Stimulated activated memory B cell treated with anti-CD40 and anti-IgM and Interleukin-4, amounts not matched to agents 10 μg/mL and 1 μg/mL and 100 μg/mL, for 72 hours (primary cell): ENCODE measurements around the gene PPWD1.

Experiments used
- ATAC-seq: fragments of 150-1000 bp; cut with Tn5 transposase; 2 replicates; pipeline ENCODE4 v1.10.0; 2021
- H3K27ac Mint-ChIP-seq: one replicate; pipeline ENCODE4 v1.8.0; 2022; ENCODE audit warnings: mild to moderate bottlenecking, mixed read lengths
- H3K27me3 Mint-ChIP-seq: one replicate; pipeline ENCODE4 v1.8.0; 2022; ENCODE audit warnings: mixed read lengths
- H3K36me3 Mint-ChIP-seq: one replicate; pipeline ENCODE4 v1.8.0; 2022; ENCODE audit warnings: mixed read lengths
- H3K4me1 Mint-ChIP-seq: one replicate; pipeline ENCODE4 v1.8.0; 2022; ENCODE audit warnings: mixed read lengths
- H3K4me3 Mint-ChIP-seq: one replicate; pipeline ENCODE4 v1.8.0; 2022; ENCODE audit warnings: mild to moderate bottlenecking, moderate library complexity, mixed read lengths
- H3K9me3 Mint-ChIP-seq: one replicate; pipeline ENCODE4 v1.8.0; 2022; ENCODE audit warnings: mixed read lengths

Gene PPWD1

GRCh38 chr5:65562731-65563701 lies at the start of gene PPWD1, which contains the start of gene CENPK:
Gene PPWD1 (plus strand): TSS chr5:65563296. CDS start chr5:65563311, 15 bp downstream.
Gene CENPK (minus strand): TSS chr5:65563168. CDS start chr5:65554907, 8,261 bp downstream.
- H3K4me3 Mint-ChIP-seq = peak within 1 kb of the TSS; percentile 98
- H3K27me3 Mint-ChIP-seq = no peaks in the 10 kb centered on the region
- H3K4me1 Mint-ChIP-seq = peaks cover 42% of the 10 kb centered on the region
- H3K9me3 Mint-ChIP-seq = no peaks in the 10 kb centered on the region
- peak; percentile 100 for ATAC-seq
- H3K36me3 Mint-ChIP-seq = peaks cover 19% of the 10 kb centered on the region
- H3K27ac Mint-ChIP-seq = peak within 1 kb of the TSS; percentile 98

- no peaks in the 10 kb centered on the region for H3K4me1 Mint-ChIP-seq
- no peak for ATAC-seq
- H3K27ac Mint-ChIP-seq = no peak overlapping the region
- peaks cover 24% of the 10 kb centered on the region for H3K36me3 Mint-ChIP-seq
- no peak overlapping the region for H3K4me3 Mint-ChIP-seq
- no peaks in the 10 kb centered on the region for H3K9me3 Mint-ChIP-seq
- H3K27me3 Mint-ChIP-seq = no peaks in the 10 kb centered on the region
Observed at GRCh38 chr5:65525726-65526125, 37.4 kb upstream of the PPWD1 start.

GRCh38 chr5:65530904-65531303 lies 32.2 kb upstream of the PPWD1 start:
- no peak overlapping the region for H3K4me3 Mint-ChIP-seq
- ATAC-seq = no peak
- H3K27me3 Mint-ChIP-seq = no peaks in the 10 kb centered on the region
- no peaks in the 10 kb centered on the region for H3K9me3 Mint-ChIP-seq
- no peaks in the 10 kb centered on the region for H3K4me1 Mint-ChIP-seq
- no peak overlapping the region for H3K27ac Mint-ChIP-seq
- peaks cover 13% of the 10 kb centered on the region for H3K36me3 Mint-ChIP-seq

GRCh38 chr5:65535529-65535987 lies 27.5 kb upstream of the PPWD1 start:
- Mint-ChIP-seq H3K4me1 (no peaks in the 10 kb centered on the region), H3K9me3 (no peaks in the 10 kb centered on the region), H3K27me3 (no peaks in the 10 kb centered on the region), H3K36me3 (peaks cover 15% of the 10 kb centered on the region), H3K4me3 (no peak overlapping the region), H3K27ac (no peak overlapping the region)
- no peak for ATAC-seq

- H3K27me3 Mint-ChIP-seq = no peaks in the 10 kb centered on the region
- H3K36me3 Mint-ChIP-seq = peaks cover 53% of the 10 kb centered on the region
- ATAC-seq = no peak
- no peak overlapping the region for H3K27ac Mint-ChIP-seq
- no peak overlapping the region for H3K4me3 Mint-ChIP-seq
- H3K4me1 Mint-ChIP-seq = no peaks in the 10 kb centered on the region
- H3K9me3 Mint-ChIP-seq = no peaks in the 10 kb centered on the region
Observed at GRCh38 chr5:65539827-65540226, 23.3 kb upstream of the PPWD1 start.

GRCh38 chr5:65544473-65544872 lies 18.6 kb upstream of the PPWD1 start:
- peaks cover 56% of the 10 kb centered on the region for H3K36me3 Mint-ChIP-seq
- ATAC-seq = no peak
- H3K4me3 Mint-ChIP-seq = no peak overlapping the region
- no peaks in the 10 kb centered on the region for H3K9me3 Mint-ChIP-seq
- H3K4me1 Mint-ChIP-seq = no peaks in the 10 kb centered on the region
- no peaks in the 10 kb centered on the region for H3K27me3 Mint-ChIP-seq
- H3K27ac Mint-ChIP-seq = no peak overlapping the region

- no peaks in the 10 kb centered on the region for H3K4me1 Mint-ChIP-seq
- no peaks in the 10 kb centered on the region for H3K27me3 Mint-ChIP-seq
- no peak overlapping the region for H3K27ac Mint-ChIP-seq
- H3K4me3 Mint-ChIP-seq = no peak overlapping the region
- no peaks in the 10 kb centered on the region for H3K9me3 Mint-ChIP-seq
- ATAC-seq = no peak
- peaks cover 60% of the 10 kb centered on the region for H3K36me3 Mint-ChIP-seq
Observed at GRCh38 chr5:65546141-65546540, 17.0 kb upstream of the PPWD1 start.

- Mint-ChIP-seq H3K4me3 (no peak overlapping the region), H3K36me3 (peaks cover 47% of the 10 kb centered on the region), H3K27ac (no peak overlapping the region), H3K27me3 (no peaks in the 10 kb centered on the region), H3K9me3 (no peaks in the 10 kb centered on the region), H3K4me1 (peaks cover under 1% of the 10 kb centered on the region)
- no peak for ATAC-seq
Observed at GRCh38 chr5:65548281-65548680, 14.8 kb upstream of the PPWD1 start.

- Mint-ChIP-seq H3K4me3 (no peak overlapping the region), H3K36me3 (peaks cover 59% of the 10 kb centered on the region), H3K27me3 (no peaks in the 10 kb centered on the region), H3K9me3 (no peaks in the 10 kb centered on the region), H3K27ac (no peak overlapping the region), H3K4me1 (peaks cover 7% of the 10 kb centered on the region)
- no peak for ATAC-seq
Observed at GRCh38 chr5:65553941-65554340, 9.2 kb upstream of the PPWD1 start.

- Mint-ChIP-seq H3K36me3 (peaks cover 52% of the 10 kb centered on the region), H3K27ac (no peak overlapping the region)
Observed at GRCh38 chr5:65555287-65555686, 7.8 kb upstream of the PPWD1 start.

GRCh38 chr5:65556181-65556580 lies 6.9 kb upstream of the PPWD1 start:
- Mint-ChIP-seq H3K4me1 (peaks cover 7% of the 10 kb centered on the region), H3K36me3 (peaks cover 50% of the 10 kb centered on the region), H3K4me3 (no peak overlapping the region), H3K27ac (no peak overlapping the region), H3K9me3 (no peaks in the 10 kb centered on the region), H3K27me3 (no peaks in the 10 kb centered on the region)
- no peak for ATAC-seq

More at GRCh38 chr5:65555287-65555686, 7.8 kb upstream of the PPWD1 start:
- Mint-ChIP-seq H3K4me1 (peaks cover 7% of the 10 kb centered on the region), H3K4me3 (no peak overlapping the region), H3K9me3 (no peaks in the 10 kb centered on the region), H3K27me3 (no peaks in the 10 kb centered on the region)
- ATAC-seq = no peak

- Mint-ChIP-seq H3K27me3 (no peaks in the 10 kb centered on the region), H3K27ac (no peak overlapping the region), H3K4me3 (no peak overlapping the region), H3K36me3 (peaks cover 50% of the 10 kb centered on the region), H3K4me1 (peaks cover 7% of the 10 kb centered on the region), H3K9me3 (no peaks in the 10 kb centered on the region)
- ATAC-seq = no peak
Observed at GRCh38 chr5:65556718-65557117, 6.4 kb upstream of the PPWD1 start.

GRCh38 chr5:65563777-65564176 lies 681 bp downstream of the PPWD1 start:
- Mint-ChIP-seq H3K36me3 (peaks cover 16% of the 10 kb centered on the region), H3K9me3 (no peaks in the 10 kb centered on the region), H3K4me3 (peak overlapping the region; percentile 98), H3K4me1 (peaks cover 47% of the 10 kb centered on the region), H3K27me3 (no peaks in the 10 kb centered on the region), H3K27ac (peak overlapping the region; percentile 98)
- no peak for ATAC-seq

- H3K27ac Mint-ChIP-seq = no peak overlapping the region
- no peak for ATAC-seq
- H3K4me3 Mint-ChIP-seq = no peak overlapping the region
- no peaks in the 10 kb centered on the region for H3K9me3 Mint-ChIP-seq
- H3K4me1 Mint-ChIP-seq = peaks cover 47% of the 10 kb centered on the region
- H3K36me3 Mint-ChIP-seq = peaks cover 10% of the 10 kb centered on the region
- no peaks in the 10 kb centered on the region for H3K27me3 Mint-ChIP-seq
Observed at GRCh38 chr5:65566505-65566904, 3.4 kb downstream of the PPWD1 start.

GRCh38 chr5:65570598-65571226 lies 7.6 kb downstream of the PPWD1 start:
- H3K9me3 Mint-ChIP-seq = no peaks in the 10 kb centered on the region
- H3K27ac Mint-ChIP-seq = no peak overlapping the region
- no peaks in the 10 kb centered on the region for H3K27me3 Mint-ChIP-seq
- H3K4me1 Mint-ChIP-seq = peaks cover 21% of the 10 kb centered on the region
- ATAC-seq = no peak
- H3K4me3 Mint-ChIP-seq = no peak overlapping the region
- peaks cover 38% of the 10 kb centered on the region for H3K36me3 Mint-ChIP-seq
